Gastroesophageal sphincter (tissue), 4 donors: ENCODE data around the gene ICE1. TPM values are rescaled to one million over a fixed set of nuclear protein-coding genes. Genes with fewer than 3 reads are reported as not detected.

Source experiments
- ATAC-seq: fragments of 150-250 bp; one replicate; pipeline ENCODE4 v1.9.1; 2016; ENCODE audit warnings: mild to moderate bottlenecking, moderate library complexity
- H3K27ac ChIP-seq, 4 donors: fragments of 200-600 bp; sonication (generic) in 3 of 4; 1 replicate in 3 of 4; 2 replicates in 1 of 4; pipeline ENCODE4 v1.5.1; 2016 to 2019
- H3K27me3 ChIP-seq: fragments of 200-600 bp; sonication (generic); one replicate; pipeline ENCODE4 v1.5.1; 2019
- H3K36me3 ChIP-seq, 2 donors: fragments of 200-600 bp; sonication (generic); one replicate each; pipeline ENCODE4 v1.5.1; 2019; ENCODE audit warnings: control low read depth in 1 of 2
- H3K4me1 ChIP-seq, 3 donors: fragments of 200-600 bp; sonication (generic); 1 replicate in 2 of 3; 2 replicates in 1 of 3; pipeline ENCODE4 v1.5.1; 2016 to 2019; ENCODE audit warnings: control low read depth in 2 of 3
- H3K4me3 ChIP-seq, 2 donors: fragments of 200-600 bp; sonication (generic); one replicate each; pipeline ENCODE4 v1.5.1; 2019; ENCODE audit warnings: mild to moderate bottlenecking in 1 of 2, moderate library complexity in 1 of 2
- H3K9me3 ChIP-seq, 3 donors: fragments of 200-600 bp; sonication (generic); one replicate each; pipeline ENCODE4 v1.5.1; 2017 to 2019; ENCODE audit warnings: control low read depth in 2 of 3
- EP300 ChIP-seq: sonication (generic); formaldehyde crosslinking; IDR thresholded peaks from one replicate; pipeline ENCODE4 v1.6.1; 2017; ENCODE audit warnings: antibody characterized with exemption, mild to moderate bottlenecking
- POLR2A ChIP-seq, 2 donors: fragments of 450-650 bp; IDR thresholded peaks; one replicate each; pipeline ENCODE4 v1.6.1; 2017; ENCODE audit warnings: antibody characterized with exemption in 2 of 2, mild to moderate bottlenecking in 2 of 2, moderate library complexity in 1 of 2
- POLR2AphosphoS5 ChIP-seq: sonication (generic); formaldehyde crosslinking; IDR thresholded peaks from one replicate; pipeline ENCODE4 v1.6.1; 2017; ENCODE audit warnings: antibody characterized with exemption
- WGBS, 2 donors: methylation state at CpG; one replicate each; pipeline ENCODE4 v1.1.5; 2018; ENCODE audit warnings: low coverage in 1 of 2; 5-methylcytosine and 5-hydroxymethylcytosine counted together
- total RNA-seq, 4 donors: library from RNA; depleted of rRNA; stranded (reverse); fragments of >200 nt; gene quantifications; one replicate each; pipeline ENCODE4 v1.1.0, GENCODE V29; 2016
- TF ChIP-seq, protein P1 (sequence below), 4 experiments: fragments of 200-600 bp in 2 of 4; fragments of 450-650 bp in 2 of 4; sonication (generic) in 1 of 4; IDR thresholded peaks; one replicate each; pipeline ENCODE4 v1.5.1; 2017 to 2019; ENCODE audit warnings: antibody characterized with exemption in 4 of 4, mild to moderate bottlenecking in 2 of 4, moderate library complexity in 2 of 4

ICE1 gene
- total RNA-seq, 4 donors from 2014 or later, result 28.0 to 41.6 (median 34.7) TPM

DNA sequence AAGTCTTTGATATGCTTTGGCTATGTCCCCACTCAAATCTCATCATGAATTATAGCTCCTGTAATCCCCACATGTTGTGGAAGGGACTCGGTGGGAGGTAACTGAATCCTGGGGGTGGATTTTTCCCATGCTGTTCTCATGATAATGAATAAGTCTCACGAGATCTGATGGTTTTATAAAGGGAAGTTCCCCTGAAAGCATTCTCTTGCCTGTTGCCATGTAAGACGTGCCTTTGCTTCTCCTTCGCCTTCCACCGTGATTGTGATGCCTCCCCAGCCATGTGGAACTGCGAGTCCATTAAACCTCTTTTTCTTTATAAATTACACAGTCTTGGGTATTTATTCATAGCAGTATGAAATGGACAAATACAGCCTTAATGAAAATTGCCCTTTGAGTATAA lies 44.7 kb upstream of the ICE1 start:
- TF ChIP-seq, protein P1, sequence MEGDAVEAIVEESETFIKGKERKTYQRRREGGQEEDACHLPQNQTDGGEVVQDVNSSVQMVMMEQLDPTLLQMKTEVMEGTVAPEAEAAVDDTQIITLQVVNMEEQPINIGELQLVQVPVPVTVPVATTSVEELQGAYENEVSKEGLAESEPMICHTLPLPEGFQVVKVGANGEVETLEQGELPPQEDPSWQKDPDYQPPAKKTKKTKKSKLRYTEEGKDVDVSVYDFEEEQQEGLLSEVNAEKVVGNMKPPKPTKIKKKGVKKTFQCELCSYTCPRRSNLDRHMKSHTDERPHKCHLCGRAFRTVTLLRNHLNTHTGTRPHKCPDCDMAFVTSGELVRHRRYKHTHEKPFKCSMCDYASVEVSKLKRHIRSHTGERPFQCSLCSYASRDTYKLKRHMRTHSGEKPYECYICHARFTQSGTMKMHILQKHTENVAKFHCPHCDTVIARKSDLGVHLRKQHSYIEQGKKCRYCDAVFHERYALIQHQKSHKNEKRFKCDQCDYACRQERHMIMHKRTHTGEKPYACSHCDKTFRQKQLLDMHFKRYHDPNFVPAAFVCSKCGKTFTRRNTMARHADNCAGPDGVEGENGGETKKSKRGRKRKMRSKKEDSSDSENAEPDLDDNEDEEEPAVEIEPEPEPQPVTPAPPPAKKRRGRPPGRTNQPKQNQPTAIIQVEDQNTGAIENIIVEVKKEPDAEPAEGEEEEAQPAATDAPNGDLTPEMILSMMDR (IDR thresholded peaks at IDR 0.05), result no peak
- no peak for TF ChIP-seq POLR2AphosphoS5
- no peak for TF ChIP-seq POLR2A (IDR thresholded peaks at IDR 0.05)
- TF ChIP-seq EP300, result no peak
- 82 to 93% methylated on average over 5 to 6 of the region's 6 CpGs for WGBS, 2 donors

DNA sequence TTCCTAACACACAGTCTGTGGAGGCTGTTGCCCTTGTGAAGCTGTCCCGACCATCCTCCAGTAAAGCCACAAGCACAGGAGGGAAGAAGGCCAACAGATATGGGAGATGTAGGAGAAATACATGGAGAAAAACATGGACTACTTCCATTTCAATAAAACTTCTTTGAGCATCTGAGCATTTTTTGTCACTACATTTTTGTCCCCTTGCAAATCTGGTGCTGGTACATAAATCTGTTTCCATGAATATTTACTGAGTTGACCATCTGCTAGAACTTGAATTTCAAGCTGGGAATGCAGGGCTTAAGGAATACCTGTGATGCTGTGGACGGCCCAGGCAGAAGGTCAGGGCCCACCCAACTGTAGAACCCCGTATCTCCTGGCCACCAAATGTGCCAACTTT lies 43.9 kb upstream of the ICE1 start:
- TF ChIP-seq, protein P1 (IDR thresholded peaks at IDR 0.05), result no peak
- TF ChIP-seq POLR2AphosphoS5 (no peak), POLR2A (IDR thresholded peaks at IDR 0.05) (no peak), EP300 (no peak)
- Histone ChIP-seq H3K9me3 (no peaks in the 10 kb centered on the region), H3K27ac (no peak overlapping the region), H3K4me1 (peaks cover 0 to 13% (median 4%) of the 10 kb centered on the region in 3 donors), H3K27me3 (no peaks in the 10 kb centered on the region), H3K36me3 (no peaks in the 10 kb centered on the region), H3K4me3 (no peak overlapping the region)
- WGBS, 2 donors, result 71 to 82% methylated on average over 1 to 3 of the region's 3 CpGs
- ATAC-seq, result no peak

More for the DNA sequence above, 44.7 kb upstream of the ICE1 start:
- no peak for ATAC-seq
- Histone ChIP-seq H3K4me3 (no peak overlapping the region), H3K9me3 (no peaks in the 10 kb centered on the region), H3K4me1 (peaks cover 0 to 13% (median 7%) of the 10 kb centered on the region in 3 donors), H3K27me3 (no peaks in the 10 kb centered on the region), H3K36me3 (no peaks in the 10 kb centered on the region), H3K27ac (no peak overlapping the region)

DNA sequence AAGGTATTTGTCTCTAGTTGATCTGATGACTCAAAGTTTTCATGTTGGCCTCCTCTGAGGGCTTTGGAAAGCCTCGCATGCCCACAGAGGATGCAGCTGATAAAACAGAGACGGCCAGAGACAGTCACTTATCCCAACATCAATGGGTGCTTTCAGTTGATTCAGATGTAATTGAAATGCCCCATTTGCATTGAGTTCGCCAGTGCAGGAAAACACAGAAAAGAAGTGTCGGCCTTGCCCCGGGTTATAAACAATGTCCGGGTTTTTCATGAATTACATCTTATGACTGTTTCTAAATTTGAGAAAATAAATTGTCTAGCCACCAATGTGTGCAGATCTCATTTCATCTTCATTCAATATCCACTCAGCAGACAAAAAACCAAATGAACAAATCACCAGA lies 42.2 kb upstream of the ICE1 start:
- ATAC-seq, result no peak
- TF ChIP-seq EP300 (no peak), POLR2A (IDR thresholded peaks at IDR 0.05) (no peak), POLR2AphosphoS5 (no peak)
- TF ChIP-seq, protein P1 (IDR thresholded peaks at IDR 0.05), result no peak
- H3K4me1 ChIP-seq, result peaks cover 0 to 13% (median 4%) of the 10 kb centered on the region in 3 donors
- H3K27me3 ChIP-seq, result no peaks in the 10 kb centered on the region
- no peak overlapping the region for H3K27ac ChIP-seq
- 70 to 92% methylated on average over 6 of the region's 6 CpGs for WGBS, 2 donors
- no peak overlapping the region for H3K4me3 ChIP-seq
- no peaks in the 10 kb centered on the region for H3K36me3 ChIP-seq
- no peaks in the 10 kb centered on the region for H3K9me3 ChIP-seq

- Histone ChIP-seq H3K27me3 (no peaks in the 10 kb centered on the region), H3K9me3 (no peaks in the 10 kb centered on the region), H3K4me1 (peaks cover 0 to 13% (median 4%) of the 10 kb centered on the region in 3 donors), H3K4me3 (no peak overlapping the region), H3K27ac (no peak overlapping the region), H3K36me3 (no peaks in the 10 kb centered on the region)
- TF ChIP-seq EP300 (no peak), POLR2AphosphoS5 (peak; percentile 16)
- 12 to 21% methylated on average over 6 to 9 of the region's 9 CpGs for WGBS, 2 donors
- peak; percentile 36 for ATAC-seq
These were observed 41.1 kb upstream of the ICE1 start for GRCh38 chr5:5381310-5381913.

DNA sequence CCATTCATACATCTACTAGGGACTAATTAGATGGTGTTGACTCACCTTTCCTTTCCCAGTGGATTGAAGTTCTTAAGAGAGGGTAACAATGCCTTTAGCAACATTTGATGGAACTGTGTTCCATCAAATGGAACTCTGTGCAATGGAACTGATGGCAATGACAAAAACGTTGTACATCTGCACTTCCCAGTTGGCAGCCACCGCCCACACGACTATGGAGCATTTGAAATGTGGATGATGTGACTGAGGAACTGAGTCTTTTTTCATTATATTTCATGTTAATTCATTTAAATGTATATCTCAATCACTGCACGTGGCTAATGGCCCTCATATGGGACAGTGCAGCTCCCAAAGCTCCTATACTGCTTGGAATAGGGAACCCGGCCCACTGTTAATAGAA lies 39.0 kb upstream of the ICE1 start:
- no peak for TF ChIP-seq POLR2A (IDR thresholded peaks at IDR 0.05)
- Histone ChIP-seq H3K4me1 (peaks cover 0 to 13% (median 4%) of the 10 kb centered on the region in 3 donors), H3K27me3 (no peaks in the 10 kb centered on the region), H3K4me3 (no peak overlapping the region), H3K27ac (no peak overlapping the region), H3K9me3 (no peaks in the 10 kb centered on the region), H3K36me3 (no peaks in the 10 kb centered on the region)
- no peak for ATAC-seq
- 79 to 81% methylated on average over 5 of the region's 5 CpGs for WGBS, 2 donors

DNA sequence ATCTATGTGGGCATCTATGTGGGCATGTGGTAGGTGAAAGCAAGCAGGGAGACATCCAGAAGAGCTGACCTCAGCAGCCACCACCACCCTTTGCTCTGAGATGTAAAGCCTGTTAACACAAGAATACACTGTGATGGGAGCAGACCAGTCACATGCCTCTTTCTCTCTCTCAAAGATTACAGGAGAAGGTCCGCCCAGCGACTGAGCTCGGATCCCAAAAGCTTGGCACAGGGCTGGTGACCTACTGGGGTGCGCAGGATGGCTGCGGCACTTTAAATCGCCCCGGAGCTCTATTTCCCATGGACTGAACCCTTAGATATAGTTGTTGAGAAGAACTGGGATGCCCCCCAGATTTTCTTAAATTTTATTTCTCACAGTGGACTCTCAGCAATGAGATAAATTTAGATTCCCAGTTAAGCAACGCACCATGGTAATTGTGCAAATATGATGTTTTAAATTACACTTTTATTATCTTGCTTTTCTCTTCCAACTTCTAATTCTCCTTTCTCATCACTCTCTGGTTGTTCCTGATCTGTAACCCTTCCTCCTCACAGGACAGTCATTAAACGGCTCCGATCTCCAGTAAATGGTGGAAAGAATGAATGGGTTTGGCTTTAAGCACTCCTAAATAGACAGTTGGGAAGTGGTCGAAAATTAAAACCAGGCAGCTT lies 37.7 kb upstream of the ICE1 start:
- Histone ChIP-seq H3K36me3 (no peaks in the 10 kb centered on the region), H3K27me3 (no peaks in the 10 kb centered on the region), H3K4me1 (peaks cover 0 to 13% (median 4%) of the 10 kb centered on the region in 3 donors), H3K4me3 (no peak overlapping the region), H3K27ac (no peak overlapping the region), H3K9me3 (no peaks in the 10 kb centered on the region)
- no peak for ATAC-seq
- no peak for TF ChIP-seq POLR2AphosphoS5
- TF ChIP-seq EP300, result no peak
- TF ChIP-seq POLR2A (IDR thresholded peaks at IDR 0.05), result no peak
- TF ChIP-seq, protein P1 (IDR thresholded peaks at IDR 0.05), result no peak
- 76 to 80% methylated on average over 4 to 8 of the region's 11 CpGs for WGBS, 2 donors
